Psoas muscle (tissue), 8 donors: ENCODE data around the gene MYB. TPM values are rescaled to one million over a fixed set of nuclear protein-coding genes. Genes with fewer than 3 reads are reported as not detected.

Experiments
- ATAC-seq, 4 donors: fragments of 200-7000 bp; cut with Tn5 transposase; one replicate each; pipeline ENCODE4 v1.9.1; 2020; ENCODE audit warnings: moderate library complexity in 3 of 4, mild to moderate bottlenecking in 2 of 4
- DNase-seq, 2 donors: peaks; one replicate each; pipeline ENCODE4 v3.0.0-alpha.2; 2020
- H3K27ac ChIP-seq: fragments of 200-600 bp; one replicate; pipeline ENCODE4 v1.8.0; 2022
- H3K27me3 ChIP-seq, 3 donors: fragments of 200-600 bp in 1 of 3; one replicate each; pipeline versions ENCODE4 v1.6.1 to v1.8.0; 2013 to 2022; ENCODE audit warnings: low read length in 2 of 3, mild to moderate bottlenecking in 2 of 3, moderate library complexity in 1 of 3; ENCODE audit not compliant: insufficient read depth in 3 of 3
- H3K36me3 ChIP-seq, 2 donors: fragments of 200-600 bp in 1 of 2; one replicate each; pipeline versions ENCODE4 v1.6.1 to v1.8.0; 2013 to 2022; ENCODE audit warnings: low read depth in 1 of 2, mild to moderate bottlenecking in 1 of 2, moderate library complexity in 1 of 2; ENCODE audit not compliant: insufficient read depth in 1 of 2
- H3K4me1 ChIP-seq: fragments of 200-600 bp; one replicate; pipeline ENCODE4 v1.8.0; 2022
- H3K4me3 ChIP-seq: fragments of 200-600 bp; one replicate; pipeline ENCODE4 v1.8.0; 2022; ENCODE audit warnings: mild to moderate bottlenecking
- H3K9me3 ChIP-seq: fragments of 200-600 bp; one replicate; pipeline ENCODE4 v1.8.0; 2022
- CTCF ChIP-seq: fragments of 200-600 bp; IDR thresholded peaks from one replicate; pipeline ENCODE4 v1.8.0; 2022; ENCODE audit warnings: antibody characterized with exemption
- WGBS, 3 donors: extraction: QIAGEN DNeasy Blood & Tissue Kit; methylation state at CpG; one replicate each; pipeline versions ENCODE4 v1.1.6 to v1.1.7; 2013; 5-methylcytosine and 5-hydroxymethylcytosine counted together
- intact Hi-C, 2 donors: fragments of 100-400 bp; cut with DNase I; formaldehyde crosslinking; loops; one replicate each; pipeline versions ENCODE4 v1.11.0 to v1.14.2; 2022
- polyA plus RNA-seq, 3 donors: library from polyadenylated mRNA; stranded (reverse); fragments of 200-250 nt; gene quantifications; one replicate each; pipeline ENCODE4 v1.2.3, GENCODE V29; 2013
- total RNA-seq, 4 donors: library from RNA; stranded (reverse); fragmentation: NEBNext Ultra II Directional in 2 of 4; extraction: Animal tissue kit (Norgen Biotek cat#: 25700) in 2 of 4; gene quantifications; one replicate each; pipeline versions ENCODE4 v1.2.1 to v1.2.4, GENCODE V29; 2021 to 2023
- donor health status: healthy with polysubstance abuse.
- donor health status: DM: no; HTN: no; CAD: no; lungs with moderate emphysema.
- donor health status: Bipolar disorder and iron deficiency.
- donor health status: healthy.
- donor health status: DM: yes; HTN: yes; CAD: no.
- donor health status: DM: no; HTN: no; CAD: no.
- donor health status: DM: no; HTN: no; CAD: no.
- donor health status: DM: yes; HTN: yes; CAD: no.

Gene MYB
- total and polyA plus RNA-seq, 7 donors: 0.04 to 0.28 (median 0.05) TPM; not detected in 3

GRCh38 chr6:135234492-135234780 is 53.3 kb downstream of the MYB start:
- intact Hi-C loops: no loop called here
- Histone ChIP-seq H3K9me3 (no peaks in the 10 kb centered on the region), H3K4me3 (no peak overlapping the region), H3K27ac (no peak overlapping the region), H3K4me1 (no peaks in the 10 kb centered on the region), H3K27me3 (no peaks in the 10 kb centered on the region), H3K36me3 (no peaks in the 10 kb centered on the region)
- DNase-seq (no peak), ATAC-seq (no peak)
- TF ChIP-seq CTCF: no peak
- 50 to 70% (median 50%) methylated on average over 1 of the region's 1 CpG for WGBS, 3 donors

GRCh38 chr6:135235716-135236115 is 54.6 kb downstream of the MYB start:
- no peak overlapping the region for H3K4me3 ChIP-seq
- intact Hi-C loops: no loop called here
- H3K27ac ChIP-seq: no peak overlapping the region
- no peaks in the 10 kb centered on the region for H3K36me3 ChIP-seq
- H3K4me1 ChIP-seq: no peaks in the 10 kb centered on the region
- ATAC-seq: no peak
- no peak for DNase-seq
- 66 to 74% (median 72%) methylated on average over 5 of the region's 5 CpGs for WGBS, 3 donors
- TF ChIP-seq CTCF: no peak
- no peaks in the 10 kb centered on the region for H3K9me3 ChIP-seq
- H3K27me3 ChIP-seq: no peaks in the 10 kb centered on the region

GRCh38 chr6:135236319-135236718 is 55.2 kb downstream of the MYB start:
- H3K36me3 ChIP-seq: no peaks in the 10 kb centered on the region
- H3K9me3 ChIP-seq: no peaks in the 10 kb centered on the region
- DNase-seq (no peak), ATAC-seq (no peak)
- no peaks in the 10 kb centered on the region for H3K4me1 ChIP-seq
- H3K27ac ChIP-seq: no peak overlapping the region
- no peaks in the 10 kb centered on the region for H3K27me3 ChIP-seq
- intact Hi-C loops: no loop called here
- H3K4me3 ChIP-seq: no peak overlapping the region
- no peak for TF ChIP-seq CTCF
- 90 to 100% (median 94%) methylated on average over 1 of the region's 1 CpG for WGBS, 3 donors

GRCh38 chr6:135236732-135237131 is 55.6 kb downstream of the MYB start:
- Histone ChIP-seq H3K27me3 (no peaks in the 10 kb centered on the region), H3K27ac (no peak overlapping the region), H3K4me1 (no peaks in the 10 kb centered on the region), H3K36me3 (no peaks in the 10 kb centered on the region), H3K4me3 (no peak overlapping the region), H3K9me3 (no peaks in the 10 kb centered on the region)
- intact Hi-C loops: no loop called here
- no peak for TF ChIP-seq CTCF
- no peak for DNase-seq
- WGBS, 3 donors: 45 to 57% (median 51%) methylated on average over 6 of the region's 6 CpGs
- no peak for ATAC-seq

- H3K36me3 ChIP-seq: no peaks in the 10 kb centered on the region
- H3K27me3 ChIP-seq: no peaks in the 10 kb centered on the region
- no peak for TF ChIP-seq CTCF
- WGBS, 3 donors: 79 to 85% (median 84%) methylated on average over 5 of the region's 5 CpGs
- H3K4me3 ChIP-seq: no peak overlapping the region
- DNase-seq: no peak
- ATAC-seq: no peak
- no peak overlapping the region for H3K27ac ChIP-seq
- no peaks in the 10 kb centered on the region for H3K9me3 ChIP-seq
- intact Hi-C loops: no loop called here
- H3K4me1 ChIP-seq: no peaks in the 10 kb centered on the region
Measured at GRCh38 chr6:135240711-135241110, 59.6 kb downstream of the MYB start.
